HG02973 (cell line): ENCODE results near the gene COX17.

Experiments
- ATAC-seq: cut with Tn5 transposase; IDR thresholded peaks from one replicate; pipeline ENCODE4 v1.9.1; 2021; ENCODE audit warnings: moderate library complexity; ENCODE audit not compliant: unreplicated experiment

COX17 gene

DNA sequence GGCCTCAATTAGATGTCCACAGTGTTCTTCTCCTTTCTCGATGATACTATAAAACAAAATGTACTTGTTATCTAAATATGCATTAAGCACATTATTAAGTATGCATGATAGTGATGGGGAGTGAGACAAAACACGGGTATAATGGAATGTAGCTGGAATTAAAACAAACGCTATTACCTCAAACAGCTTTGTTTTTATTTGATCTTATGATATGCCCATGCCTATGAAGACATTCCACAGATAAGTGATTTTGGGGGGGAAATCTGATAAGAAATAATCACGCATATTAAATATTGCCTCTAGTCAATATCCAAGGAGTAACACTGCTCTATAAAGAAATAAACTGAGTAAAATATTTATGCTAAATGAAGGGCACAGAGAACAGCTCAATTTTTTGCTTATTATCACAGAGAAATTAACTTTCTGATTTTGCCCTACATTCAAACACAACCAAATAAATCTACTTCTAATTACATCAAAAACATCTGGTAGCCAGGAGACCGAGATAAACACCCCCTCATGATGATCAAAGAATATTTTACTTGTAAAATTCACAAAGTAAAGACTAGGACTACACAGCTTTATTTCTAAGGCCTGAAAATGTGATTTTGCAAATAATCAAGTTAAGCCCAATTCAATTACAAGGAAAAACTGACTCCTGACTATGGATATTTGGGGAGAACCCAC is 1.9 kb downstream of the COX17 start:
- no peak for ATAC-seq

DNA sequence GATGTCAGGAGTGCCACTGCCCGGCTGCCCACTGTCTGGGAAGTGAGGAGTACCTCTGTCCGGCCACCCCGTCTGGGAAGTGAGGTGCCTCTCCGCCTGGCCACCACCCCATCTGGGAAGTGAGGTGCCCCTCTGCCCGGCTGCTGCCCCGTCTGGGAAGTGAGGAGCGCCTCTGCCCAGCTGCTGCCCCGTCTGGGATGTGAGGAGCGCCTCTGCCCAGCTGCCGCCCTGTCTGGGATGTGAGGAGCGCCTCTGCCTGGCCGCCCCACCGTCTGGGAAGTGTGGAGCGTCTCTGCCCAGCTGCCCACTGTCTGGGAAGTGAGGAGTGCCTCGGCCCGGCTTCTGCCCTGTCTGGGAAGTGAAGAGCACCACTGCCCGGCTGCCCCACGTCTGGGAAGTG is 3.3 kb downstream of the COX17 start:
- ATAC-seq = no peak

DNA sequence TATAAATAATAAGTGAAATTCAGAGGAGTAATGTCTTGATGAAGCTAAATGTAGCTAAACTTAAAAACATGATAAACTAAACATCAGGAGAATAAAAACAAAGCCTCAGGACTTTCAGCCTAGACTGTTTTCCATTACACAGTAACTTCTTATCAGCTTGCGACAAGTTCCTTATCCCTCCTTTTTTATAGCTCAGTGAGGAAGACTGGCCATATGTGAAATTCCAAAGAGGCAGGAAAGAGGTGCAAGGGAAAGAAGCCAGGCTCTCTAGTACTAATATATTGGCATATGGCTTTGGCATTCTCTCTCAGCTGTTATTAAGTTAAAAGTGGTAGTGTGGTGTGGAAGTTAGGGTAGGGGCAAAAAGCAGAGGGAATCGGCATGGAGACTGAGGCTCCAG is 4.4 kb downstream of the COX17 start:
- ATAC-seq = no peak

DNA sequence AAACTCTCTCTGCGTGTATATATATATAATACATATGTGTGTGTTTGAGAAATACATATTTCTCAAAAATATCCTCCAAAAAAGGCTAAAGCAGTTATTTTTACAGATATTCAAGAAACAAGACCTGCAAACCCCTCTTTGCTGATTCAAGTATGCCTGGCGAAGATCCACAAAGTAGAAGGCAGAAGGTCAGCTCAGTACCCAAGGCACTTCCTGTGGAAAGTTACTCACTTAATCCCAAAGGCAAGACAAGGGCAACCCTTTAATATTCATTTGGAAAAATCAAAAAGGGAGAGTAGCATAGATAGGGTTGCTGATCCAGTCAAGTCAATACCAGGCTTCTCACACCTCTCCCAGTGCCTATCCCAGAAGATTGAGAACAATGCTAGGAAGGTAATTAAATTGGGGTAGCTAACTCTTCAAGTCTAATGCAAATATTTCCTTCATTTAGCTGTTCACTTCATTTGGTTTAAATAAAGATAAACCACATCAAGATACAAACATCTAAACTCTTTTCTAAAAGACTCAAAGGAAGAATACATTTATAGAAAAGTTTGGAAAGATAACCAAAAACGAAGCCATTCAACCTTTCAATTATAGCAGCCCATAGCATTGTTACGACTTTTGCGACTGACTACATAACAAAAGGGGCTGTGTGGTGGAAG is 7.2 kb downstream of the COX17 start:
- no peak for ATAC-seq

DNA sequence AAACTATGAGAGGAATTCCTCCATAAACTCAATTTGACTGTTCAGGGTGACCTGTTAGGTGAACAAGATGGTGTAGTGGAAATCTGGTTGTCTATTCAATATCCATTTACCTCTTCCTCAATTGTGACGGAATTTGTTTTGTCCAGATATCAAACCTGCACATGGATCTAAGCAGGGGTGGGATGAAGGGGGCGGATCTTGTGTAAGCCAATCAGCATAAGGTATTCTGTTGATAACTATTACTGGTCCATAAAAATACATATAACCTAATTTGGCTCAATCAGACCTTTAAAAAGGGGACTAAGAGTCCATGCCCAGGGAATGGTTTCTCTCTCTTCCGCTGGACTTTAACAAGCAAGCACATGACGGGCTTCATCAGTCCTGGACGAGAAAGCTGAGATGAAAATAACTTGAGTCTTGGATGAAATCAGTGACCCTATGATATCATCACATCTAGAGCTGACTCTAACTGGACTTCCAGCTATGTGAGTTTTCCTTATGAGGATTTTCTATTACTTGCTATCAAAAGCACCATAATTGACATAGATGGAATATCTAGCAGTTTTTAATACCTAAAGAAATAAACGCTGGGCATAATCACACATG is 11.1 kb downstream of the COX17 start:
- no peak for ATAC-seq

DNA sequence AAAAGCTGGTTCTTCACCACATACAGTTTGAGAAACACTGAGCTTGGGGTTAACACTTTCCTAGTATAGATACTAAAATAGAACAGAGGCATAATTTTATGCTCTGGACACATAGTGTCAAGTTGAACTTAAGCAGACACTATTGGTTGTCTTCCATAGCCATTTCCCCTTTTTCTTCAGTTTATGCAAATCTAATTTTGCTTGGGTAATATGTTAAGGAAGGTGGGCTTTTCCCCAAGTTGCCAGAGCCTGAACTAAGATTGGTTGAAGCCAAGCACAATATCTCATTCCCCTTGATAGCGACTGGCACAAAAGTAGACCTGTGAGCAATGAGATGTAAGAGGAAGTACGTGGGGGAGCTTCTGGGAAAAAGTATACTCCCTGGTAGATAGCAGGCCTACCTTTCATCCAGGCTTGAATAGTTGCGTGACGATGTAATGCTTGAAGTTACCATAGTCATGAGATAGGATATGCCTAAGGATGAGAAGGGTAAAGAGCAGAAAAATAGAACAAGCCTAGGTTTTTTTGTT is 12.3 kb downstream of the COX17 start:
- no peak for ATAC-seq

DNA sequence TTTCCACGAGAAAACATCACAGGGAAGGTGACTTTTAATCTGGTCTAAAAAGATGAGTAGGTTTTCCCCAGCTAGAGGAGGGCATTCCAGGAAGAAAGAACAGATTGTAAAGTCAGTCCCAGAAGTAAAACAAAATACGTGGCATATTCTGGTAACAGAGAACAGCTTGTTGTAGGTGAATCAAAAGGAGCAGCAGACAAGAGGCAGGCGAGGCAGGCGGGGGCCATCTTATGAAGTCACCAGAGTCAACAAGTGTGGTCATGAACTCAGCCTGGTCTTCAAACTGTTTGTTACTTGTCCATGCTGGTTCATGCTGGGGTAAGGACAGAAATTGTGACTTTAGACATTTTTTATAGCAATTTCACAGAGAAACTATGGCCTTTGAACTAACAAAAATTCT is 12.8 kb downstream of the COX17 start:
- no peak for ATAC-seq

DNA sequence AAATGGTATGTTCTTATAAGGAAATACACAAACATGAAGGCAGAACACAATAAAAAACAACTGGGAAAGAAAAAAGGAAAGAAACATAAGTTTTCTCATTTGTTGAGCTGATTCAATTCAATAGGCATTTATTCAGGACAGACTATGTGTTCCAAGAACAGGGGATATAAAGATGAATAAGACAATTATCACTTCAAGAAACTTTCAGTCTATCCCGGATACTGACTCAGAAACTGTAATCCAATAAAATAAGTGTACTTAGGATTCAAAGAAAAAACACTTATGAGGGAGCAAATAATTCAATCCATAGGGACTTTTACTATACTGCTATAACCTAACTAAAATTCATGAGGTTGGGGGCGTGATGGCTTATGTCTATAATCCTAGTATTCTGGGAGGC is 13.3 kb downstream of the COX17 start:
- no peak for ATAC-seq

DNA sequence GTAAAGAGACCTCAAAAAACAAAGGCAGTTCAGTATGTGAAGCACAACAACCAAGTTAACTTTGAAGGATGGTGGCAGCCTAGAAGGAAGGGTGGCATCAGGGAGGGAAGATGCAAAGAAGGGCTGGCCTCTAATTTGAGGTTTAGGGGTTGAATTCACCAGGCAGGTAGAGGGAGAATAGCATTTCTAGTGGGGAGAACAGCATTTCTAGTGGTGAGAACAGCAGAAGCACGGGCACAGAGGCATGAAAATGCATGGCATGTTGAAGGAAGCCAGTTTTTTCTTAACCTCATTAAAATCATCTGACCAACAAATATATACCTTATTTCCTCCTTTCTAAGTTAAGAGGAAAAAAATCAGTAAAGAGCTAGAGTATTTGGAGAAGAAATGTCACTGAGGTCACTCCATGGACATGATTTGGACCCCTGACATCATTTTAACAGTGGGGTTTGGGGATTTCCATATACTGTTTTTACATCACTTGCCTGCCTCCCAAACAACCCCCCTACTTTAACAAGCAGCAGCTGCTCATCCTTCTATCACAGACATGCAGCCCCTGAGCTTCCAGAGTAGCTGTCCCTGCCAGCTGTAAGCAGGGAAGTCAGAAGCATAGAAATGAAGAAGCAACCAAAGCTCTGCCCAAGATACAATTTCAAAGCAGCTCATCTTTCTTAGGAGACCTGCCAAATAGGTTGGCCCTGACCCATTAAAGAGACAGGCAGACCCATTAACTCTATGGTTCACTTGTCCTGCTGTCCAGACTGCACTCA is 14.4 kb downstream of the COX17 start:
- ATAC-seq = no peak

DNA sequence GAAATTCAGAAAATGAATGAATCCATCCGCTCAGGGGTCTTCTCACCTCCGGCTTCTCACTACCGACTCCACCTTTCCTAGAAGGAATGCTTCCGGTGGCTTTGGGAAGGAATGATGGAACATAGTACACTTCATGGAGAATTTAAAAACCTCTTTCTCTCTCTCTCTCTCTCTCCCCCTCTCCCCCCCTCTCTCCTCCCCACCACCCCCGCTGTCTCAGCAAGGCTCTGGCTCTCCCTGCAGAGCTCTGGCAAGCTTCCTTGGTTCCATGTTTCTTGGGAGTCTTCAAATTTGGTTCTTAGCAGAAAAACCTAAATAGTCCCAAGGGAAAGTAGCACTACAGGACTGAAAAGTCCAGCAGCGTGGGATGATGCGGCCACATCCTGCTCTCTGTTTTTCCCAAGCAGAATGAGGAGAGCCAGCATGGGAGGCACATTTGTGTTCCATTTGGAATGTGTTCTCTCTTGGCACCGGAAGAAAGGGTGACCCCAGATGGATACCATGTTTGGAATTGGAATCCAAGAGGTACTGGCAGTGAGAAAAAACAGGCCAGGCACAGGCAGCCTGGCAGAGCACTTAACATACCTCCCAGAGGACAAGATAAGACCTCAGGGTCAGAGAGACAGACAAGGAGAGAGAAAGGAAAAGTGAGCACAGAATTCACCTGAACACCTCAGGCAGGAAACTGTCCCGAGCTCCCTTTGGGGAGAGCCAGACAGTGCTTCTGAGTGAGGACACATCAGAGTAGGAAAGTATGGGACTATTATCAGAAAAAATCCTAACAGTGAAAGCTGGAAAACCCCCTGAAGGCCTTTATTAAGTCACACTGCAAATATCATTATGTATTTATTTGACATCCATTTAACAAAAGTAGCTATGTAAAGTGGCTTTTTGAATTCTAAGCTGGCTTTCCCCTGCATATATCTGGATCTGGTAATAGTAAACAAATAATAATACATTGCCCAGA is 16.4 kb downstream of the COX17 start, which contains the start of gene POPDC2:
Gene POPDC2, minus strand, starts transcription at position 116 of the 967 bp plus-strand sequence. CDS start 166 bp downstream, outside the sequence.
- no peak for ATAC-seq

DNA sequence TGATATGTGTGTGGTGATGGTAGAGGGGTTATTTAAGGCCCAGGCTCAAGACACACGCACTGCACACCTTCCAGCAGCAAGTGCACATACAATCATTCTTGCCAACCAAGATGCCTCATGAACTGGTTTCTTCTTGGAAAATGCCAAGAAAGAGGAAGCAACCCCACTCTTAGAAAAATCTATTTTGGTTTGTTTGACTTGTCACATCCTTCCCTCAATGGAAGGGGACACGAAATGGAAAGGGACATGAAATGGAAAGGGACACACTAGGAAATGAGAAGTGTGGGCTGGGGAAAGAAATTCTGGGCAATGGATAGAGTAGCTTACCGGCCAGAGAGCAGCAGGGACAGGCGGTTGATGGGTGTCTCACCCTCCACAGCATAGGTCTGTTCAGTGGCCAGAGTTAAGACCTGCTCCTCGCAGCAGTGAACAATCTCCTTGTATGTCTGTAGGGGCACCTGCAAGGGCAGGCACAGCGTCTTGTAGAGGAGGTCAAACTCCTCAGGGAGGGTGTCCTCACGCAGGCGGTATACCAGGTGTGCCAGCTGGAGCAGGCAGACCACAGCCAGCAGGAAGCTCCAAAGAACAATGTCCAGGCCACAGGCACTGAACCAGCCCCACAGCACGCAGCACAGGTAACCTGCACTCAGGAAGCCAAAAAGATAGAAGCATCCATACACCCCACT is 17.5 kb downstream of the COX17 start:
- ATAC-seq = no peak

DNA sequence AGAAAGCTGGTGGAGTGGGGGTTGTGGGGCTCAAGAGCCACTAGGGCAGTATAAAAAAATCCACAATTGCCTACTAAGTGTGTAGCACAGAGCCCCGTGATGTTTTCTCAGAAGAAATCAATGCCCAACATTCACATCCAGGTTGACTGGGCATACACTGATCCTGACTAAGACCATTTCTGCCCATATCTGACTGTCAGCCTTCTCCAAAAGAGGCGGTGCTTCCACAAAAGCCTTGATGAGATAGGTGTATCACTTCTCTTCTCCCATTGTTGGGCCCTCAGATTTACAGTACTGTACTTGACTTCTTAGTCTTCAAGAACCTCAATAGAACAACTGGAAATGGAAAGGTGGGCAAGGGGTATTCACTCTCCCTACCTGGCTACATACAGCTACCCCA is 18.2 kb downstream of the COX17 start:
- no peak for ATAC-seq

DNA sequence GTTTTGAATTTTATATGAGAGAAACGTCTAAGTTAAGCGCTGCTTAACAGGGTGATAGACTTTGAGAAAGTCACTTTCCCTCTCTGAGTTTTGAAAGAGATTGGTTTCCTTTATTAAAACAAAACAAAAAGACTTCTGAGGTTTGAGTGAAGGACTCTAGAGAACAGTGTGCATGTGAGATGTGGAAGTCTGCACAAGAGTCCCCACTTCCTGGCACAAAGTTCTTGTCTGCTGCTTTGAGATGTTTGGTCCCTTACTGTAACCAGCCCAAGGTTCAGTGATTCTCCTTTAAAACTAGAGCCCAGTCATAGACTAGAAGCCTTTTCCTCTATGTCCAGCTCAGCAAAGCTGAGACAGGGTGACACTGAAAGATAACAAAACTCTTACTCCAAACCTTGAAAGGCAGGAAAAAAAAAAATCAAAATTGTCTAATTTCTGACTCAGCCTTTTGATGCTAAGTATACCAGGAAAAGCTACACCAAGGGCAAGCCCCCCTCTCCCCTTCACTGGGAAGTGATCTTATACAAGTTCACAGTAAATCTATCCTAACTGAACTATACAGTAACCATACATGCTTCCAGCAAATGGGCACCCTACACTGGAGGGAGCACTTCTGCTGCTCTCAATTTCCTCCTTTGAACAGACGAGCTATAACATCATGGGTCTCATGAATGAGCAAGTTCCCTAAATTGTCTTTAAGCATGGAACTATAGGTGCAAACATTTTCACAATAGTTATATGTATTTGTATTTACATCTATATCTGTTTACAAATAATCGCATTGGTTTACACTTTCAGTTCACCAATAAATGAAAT is 19.1 kb downstream of the COX17 start:
- ATAC-seq = no peak

DNA sequence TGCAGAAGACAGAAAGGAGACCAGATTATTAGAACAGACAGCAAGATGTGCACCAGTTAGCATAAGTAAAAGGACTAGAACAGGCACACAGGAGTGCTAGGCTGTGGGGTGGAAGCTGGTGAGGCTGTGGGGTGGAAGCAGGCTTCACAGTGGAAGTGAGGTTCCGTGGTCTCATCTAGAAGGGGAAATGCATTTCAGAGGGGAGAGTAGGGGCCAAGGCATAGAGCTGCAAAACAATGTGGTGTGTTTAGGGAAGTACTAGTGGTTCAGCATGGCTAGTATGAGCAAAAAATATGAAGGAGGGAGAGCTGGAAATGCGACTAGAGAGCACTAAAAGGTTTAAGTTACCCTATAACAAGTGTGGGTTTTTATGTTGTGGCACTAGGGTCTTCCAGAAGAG is 23.3 kb downstream of the COX17 start:
- no peak for ATAC-seq

DNA sequence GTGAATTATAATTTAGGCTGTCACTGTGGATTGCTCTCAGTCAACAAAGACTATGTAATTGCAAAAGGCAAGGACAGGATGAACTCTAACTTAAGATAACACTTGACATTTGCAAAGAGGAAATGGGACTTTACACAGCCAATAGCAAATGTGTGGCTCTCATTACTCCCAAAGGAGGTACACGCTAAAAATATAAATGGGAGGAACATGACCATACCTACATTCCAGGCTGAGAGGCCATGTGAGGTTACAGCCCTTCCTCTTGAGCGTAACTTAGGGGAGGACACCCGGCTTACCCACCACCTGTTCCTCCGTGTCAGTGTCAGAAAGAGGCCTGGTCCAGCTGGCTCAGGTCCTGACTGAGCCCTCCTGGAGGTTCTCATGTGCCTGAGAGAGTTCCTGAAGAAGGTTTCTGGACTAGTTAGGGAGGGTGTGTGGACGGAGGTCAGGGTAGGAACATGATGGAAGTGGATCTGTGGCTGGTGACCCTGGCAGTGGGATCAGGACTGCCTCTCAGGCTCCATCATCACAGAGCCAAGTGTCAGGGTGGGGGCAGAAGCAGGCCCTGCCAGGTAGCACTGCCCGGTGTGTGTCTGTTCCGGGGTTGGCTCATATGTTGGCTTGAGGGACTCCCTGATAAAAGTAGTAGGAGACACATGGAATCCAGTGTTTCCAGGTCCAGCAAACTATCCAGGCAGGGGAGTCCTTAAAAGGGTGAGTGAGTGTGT is 24.7 kb downstream of the COX17 start:
- no peak for ATAC-seq

DNA sequence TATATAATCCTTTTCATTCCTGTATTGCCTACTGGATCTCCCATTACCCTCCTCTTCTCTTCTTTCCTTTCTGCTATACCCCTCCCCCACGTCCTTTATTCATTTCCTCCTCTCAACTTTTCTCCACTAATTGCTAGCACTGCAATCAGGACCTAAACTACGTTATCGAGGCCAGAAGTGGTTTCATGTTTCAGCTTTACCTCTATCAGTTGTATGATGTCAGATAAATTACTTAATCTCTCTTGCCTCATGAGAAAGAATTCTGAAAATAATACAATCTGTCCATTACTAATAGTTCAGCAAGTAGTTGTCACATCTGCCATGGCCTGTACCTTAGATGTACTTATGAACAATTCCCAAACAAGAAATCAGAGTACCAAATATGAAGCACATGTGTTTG is 27.4 kb downstream of the COX17 start:
- no peak for ATAC-seq

DNA sequence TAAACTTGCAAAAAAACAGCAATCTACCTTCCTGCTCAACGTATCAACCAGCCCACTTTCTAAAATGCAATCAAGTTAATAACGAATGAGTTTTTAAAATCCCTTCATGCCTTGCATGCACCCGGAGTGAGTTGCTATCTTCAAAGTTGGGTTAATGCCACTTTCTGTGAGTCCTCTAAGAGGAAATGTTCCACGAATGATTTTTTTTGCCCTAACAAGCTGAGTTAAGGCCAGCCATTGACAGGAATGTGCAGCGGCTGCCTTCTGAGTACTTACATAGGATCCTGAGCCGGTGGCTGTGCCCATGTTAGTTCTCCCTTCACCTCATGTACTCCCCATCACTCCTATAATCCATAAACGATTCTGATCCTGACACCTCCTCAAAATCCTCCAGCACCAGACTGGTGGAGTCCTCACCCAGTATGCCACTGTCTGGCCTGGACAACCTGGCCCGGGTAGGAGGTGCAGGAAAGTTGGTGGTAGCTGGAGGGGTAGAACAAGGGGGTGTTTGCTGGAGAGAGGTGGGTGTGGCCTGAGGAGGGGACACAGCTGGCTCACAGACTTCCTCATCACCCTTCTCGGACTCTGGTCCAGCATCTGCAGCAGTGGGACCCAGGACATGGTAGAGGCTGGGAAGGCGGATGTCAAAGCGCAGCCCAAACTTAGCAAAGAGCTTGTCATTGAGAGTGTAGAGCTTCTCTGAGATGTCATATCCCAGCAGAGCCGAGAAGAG is 29.2 kb downstream of the COX17 start:
- no peak for ATAC-seq
